NCI-H1436 (cell line): ENCODE results near the gene MAGT1.
"Not testable (repeated sequence)": the region's sequence is repeated elsewhere in the genome, so short reads cannot be mapped to it uniquely, and the experiment has no call there.

Experiments
- DNase-seq: peaks from one replicate; lab custom pipeline; 2025; lab: John Stamatoyannopoulos, UW

The MAGT1 gene

GRCh38 chrX:77831544-77831943 is 63.7 kb downstream of the MAGT1 start:
- DNase-seq: not testable (repeated sequence)

DNA sequence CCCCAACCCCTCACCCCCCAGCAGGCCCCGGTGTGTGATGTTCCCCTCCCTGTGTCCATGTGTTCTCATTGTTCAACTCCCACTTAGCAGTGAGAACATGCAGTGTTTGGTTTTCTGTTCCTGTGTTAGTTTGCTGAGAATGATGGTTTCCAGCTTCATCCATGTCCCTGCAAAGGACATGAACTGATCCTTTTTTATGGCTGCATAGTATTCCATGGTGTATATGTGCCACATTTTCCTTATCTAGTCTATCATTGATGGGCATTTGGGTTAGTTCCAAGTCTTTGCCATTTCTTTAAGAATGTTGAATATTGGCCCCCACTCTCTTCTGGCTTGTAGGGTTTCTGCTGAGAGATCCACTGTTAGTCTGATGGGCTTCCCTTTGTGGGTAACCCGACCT is 73.2 kb downstream of the MAGT1 start:
- not testable (repeated sequence) for DNase-seq

DNA sequence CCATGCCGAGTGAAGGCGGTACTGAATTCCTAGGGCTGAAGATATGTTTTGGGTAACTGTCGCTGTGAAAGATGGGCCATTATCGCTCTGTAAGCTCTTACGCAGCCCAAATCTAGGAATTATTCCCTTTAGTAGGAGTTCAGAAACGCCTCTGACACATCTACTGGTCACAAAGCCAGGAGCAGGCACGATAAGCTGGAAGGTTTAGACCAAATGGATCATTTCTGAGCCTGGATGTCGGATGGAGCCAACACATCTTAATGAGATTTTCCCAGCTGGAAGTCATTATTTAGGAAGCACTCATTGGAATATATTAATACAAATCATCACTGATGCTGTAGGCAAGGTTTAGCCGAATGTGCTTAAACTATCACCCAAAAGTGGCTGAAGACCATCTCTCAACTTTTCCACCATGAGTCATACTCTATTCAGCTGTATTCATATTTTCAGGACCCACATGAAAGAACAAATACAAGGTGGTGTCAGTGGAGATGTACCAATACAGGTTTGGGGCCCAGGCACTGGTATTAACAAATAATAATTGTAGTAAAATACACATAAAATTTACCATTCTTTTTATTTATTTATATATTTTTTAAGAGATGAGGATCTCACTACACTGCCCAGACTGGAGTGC is 75.0 kb downstream of the MAGT1 start:
- no peak for DNase-seq

- no peak for DNase-seq
These were observed 81.0 kb downstream of the MAGT1 start for GRCh38 chrX:77814210-77814609.

DNA sequence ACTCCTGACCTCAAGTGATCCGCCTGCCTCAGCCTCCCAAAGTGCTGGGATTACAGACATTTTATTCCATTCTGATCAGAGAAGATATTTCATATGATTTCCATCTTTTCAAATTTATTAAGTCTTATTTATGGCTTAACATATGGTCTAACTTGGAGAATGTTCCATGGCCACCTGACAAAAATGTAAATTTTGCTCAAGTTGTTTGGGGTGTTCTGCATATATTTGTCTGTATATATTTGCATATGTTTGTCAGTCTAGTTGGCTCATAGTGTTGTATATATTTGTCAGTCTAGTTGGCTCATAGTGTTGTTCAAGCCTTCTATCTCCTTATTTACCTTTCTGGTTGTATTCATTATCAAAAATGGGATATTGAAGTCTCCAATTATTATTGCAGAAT is 93.0 kb downstream of the MAGT1 start:
- DNase-seq: no peak

- DNase-seq: no peak
These were observed 100.1 kb downstream of the MAGT1 start for GRCh38 chrX:77795124-77795523.

DNA sequence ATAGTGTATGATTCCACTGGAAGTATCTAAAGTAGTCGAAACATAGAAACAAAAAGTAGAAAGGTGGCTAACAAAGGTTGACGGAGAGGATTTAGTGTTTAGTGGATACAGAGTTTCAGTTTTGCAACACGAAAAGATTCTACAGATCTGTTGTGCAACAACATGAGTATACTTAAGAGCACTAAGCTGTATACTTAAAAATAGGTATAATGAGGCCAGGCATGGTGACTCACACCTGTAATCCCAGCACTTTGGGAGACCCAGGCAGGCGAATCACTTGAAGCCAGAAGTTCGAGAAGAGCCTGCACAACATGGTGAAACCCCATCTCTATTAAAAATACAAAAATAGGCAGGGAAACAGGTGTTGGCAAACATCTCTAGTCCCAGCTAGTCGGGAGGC is 101.3 kb downstream of the MAGT1 start:
- no peak for DNase-seq

- DNase-seq: no peak
These were observed 107.2 kb downstream of the MAGT1 start for GRCh38 chrX:77788050-77788449.

- no peak for DNase-seq
These were observed 108.9 kb downstream of the MAGT1 start for GRCh38 chrX:77786365-77786680.

- DNase-seq: peak; percentile 90
These were observed 109.5 kb downstream of the MAGT1 start, which contains the start of gene ATRX for GRCh38 chrX:77785486-77786364. Gene ATRX, minus strand, starts transcription at chrX:77786216. Its CDS starts 215 bp downstream, at chrX:77786001.

DNA sequence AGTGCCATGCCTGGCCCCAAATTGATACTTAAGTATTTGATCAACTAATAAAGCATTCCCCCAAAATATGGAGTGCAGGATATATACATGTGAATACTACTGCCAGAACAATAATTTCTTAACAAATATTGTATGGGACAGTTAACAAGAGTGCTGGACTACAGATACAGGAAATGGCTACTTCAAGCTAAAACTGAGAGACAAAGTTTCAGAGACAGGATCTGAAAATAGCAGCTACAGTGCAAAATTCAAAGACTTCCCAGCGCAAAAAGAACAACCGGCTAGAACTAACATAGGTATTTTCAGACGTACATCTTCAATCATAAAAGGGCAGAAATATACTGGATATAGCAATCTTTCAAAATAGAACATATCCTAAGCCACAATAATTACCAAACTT is 115.5 kb downstream of the MAGT1 start:
- no peak for DNase-seq

DNA sequence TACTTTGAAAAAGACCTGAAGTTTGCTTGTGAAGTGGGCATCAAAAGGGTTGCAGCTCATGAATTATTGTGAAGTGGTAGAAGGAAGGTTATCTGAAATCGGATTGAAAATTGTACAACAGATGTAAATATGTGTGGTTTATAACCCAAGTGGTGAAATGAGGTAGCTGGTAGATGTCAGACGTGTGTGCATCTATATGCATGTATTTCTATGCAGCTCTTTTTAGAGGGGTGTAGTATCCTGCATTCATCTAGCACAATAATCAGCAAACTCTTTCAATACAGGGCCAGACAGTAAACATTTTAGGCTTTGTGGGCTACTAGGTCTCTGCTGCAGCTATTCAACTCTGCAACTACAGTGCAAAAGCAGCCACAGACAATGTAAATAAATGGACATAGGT is 118.6 kb downstream of the MAGT1 start:
- no peak for DNase-seq
